Spinal cord (tissue), 10 donors: Measurements from ENCODE around the gene OTOG. TPM values are rescaled to one million over a fixed set of nuclear protein-coding genes. Genes with fewer than 3 reads are reported as not detected.

Source experiments
- DNase-seq, 6 donors: peaks; one replicate each; pipeline versions ENCODE4 v3.0.0 to v3.0.0-alpha.2; 2013 to 2015; ENCODE audit warnings: low spot score in 6 of 6, low read depth in 4 of 6
- H3K27ac ChIP-seq: one replicate; pipeline ENCODE4 v1.5.1; 2013; ENCODE audit warnings: low read depth, low read length, control low read depth
- H3K27me3 ChIP-seq: one replicate; pipeline ENCODE4 v1.6.1; 2013; ENCODE audit warnings: low read length; ENCODE audit not compliant: control insufficient read depth, insufficient read depth
- H3K36me3 ChIP-seq: one replicate; pipeline ENCODE4 v1.6.1; 2013; ENCODE audit warnings: low read length; ENCODE audit not compliant: control insufficient read depth, insufficient read depth
- H3K4me1 ChIP-seq: one replicate; pipeline ENCODE4 v1.6.1; 2013; ENCODE audit warnings: low read length; ENCODE audit not compliant: control insufficient read depth, insufficient read depth
- H3K4me3 ChIP-seq: one replicate; pipeline ENCODE4 v1.5.1; 2013; ENCODE audit warnings: low read depth, low read length, control low read depth
- H3K9me3 ChIP-seq: one replicate; pipeline ENCODE4 v1.6.1; 2013; ENCODE audit warnings: low read length; ENCODE audit not compliant: control insufficient read depth, insufficient read depth
- WGBS: methylation state at CpG from one replicate; pipeline ENCODE4 v1.1.5; 2013; ENCODE audit warnings: missing lambda C conversion rate; ENCODE audit not compliant: insufficient coverage; 5-methylcytosine and 5-hydroxymethylcytosine counted together
- polyA plus RNA-seq, 2 donors: library from polyadenylated mRNA; unstranded; fragments of 120-200 nt; gene quantifications; one replicate each; pipeline ENCODE4 v1.2.1, GENCODE V29; 2013; ENCODE audit not compliant: insufficient read length in 2 of 2
- total RNA-seq, 2 donors: library from RNA; depleted of rRNA in 1 of 2; stranded (reverse); fragments of 120-200 nt in 1 of 2; fragments of >200 nt in 1 of 2; gene quantifications; one replicate each; pipeline versions ENCODE4 v1.2.3 to v1.2.4, GENCODE V29; 2013 to 2014
- donor health status: healthy.

OTOG gene
- total and polyA plus RNA-seq, 4 donors, result under 0.01 to 1.3 (median 0.23) TPM; not detected in 1

DNA sequence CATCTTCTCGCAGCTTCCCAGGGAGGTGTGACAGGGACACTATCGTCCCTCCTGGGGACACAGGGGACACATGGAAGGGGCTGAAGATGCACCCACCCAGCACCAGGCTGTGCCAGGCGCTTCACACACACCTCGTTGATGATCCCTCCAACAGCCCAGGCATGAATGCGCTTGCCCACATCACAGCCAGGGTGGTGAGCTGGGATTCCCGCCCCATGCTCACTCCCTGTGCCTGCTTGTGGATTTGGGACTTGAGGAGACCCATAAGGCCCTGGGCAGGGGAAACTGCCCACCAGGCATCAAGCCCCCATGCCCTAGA is 57.8 kb downstream of the OTOG start:
- H3K9me3 ChIP-seq, result no peaks in the 10 kb centered on the region
- H3K27ac ChIP-seq, result no peak overlapping the region
- H3K4me3 ChIP-seq, result no peak overlapping the region
- WGBS, result 93% methylated on average over 5 of the region's 6 CpGs
- H3K36me3 ChIP-seq, result no peaks in the 10 kb centered on the region
- no peaks in the 10 kb centered on the region for H3K27me3 ChIP-seq
- H3K4me1 ChIP-seq, result peaks cover 3% of the 10 kb centered on the region
- DNase-seq, result no peak

DNA sequence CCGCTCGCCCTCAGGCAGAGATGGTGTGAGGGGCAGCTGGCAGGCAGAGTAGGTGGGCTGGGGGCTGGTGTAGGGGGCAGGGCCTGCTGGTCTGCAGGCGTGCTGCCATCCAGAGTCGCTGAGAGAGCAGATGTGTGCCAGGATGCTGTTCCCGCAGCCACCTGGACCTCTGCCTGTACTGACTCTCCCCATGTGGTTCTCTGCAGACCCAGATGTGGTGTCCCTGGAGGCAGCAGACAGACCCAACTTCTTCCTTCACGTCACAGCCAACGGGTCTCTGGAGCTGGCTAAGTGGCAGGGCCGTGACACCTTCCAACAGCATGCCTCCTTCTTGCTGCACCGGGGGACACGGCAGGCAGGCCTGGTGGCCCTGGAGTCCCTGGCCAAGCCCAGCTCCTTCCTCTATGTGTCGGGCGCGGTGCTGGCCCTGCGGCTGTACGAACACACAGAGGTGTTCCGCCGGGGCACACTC is 58.6 kb downstream of the OTOG start:
- Histone ChIP-seq H3K27ac (no peak overlapping the region), H3K27me3 (no peaks in the 10 kb centered on the region), H3K4me1 (peaks cover 3% of the 10 kb centered on the region), H3K36me3 (no peaks in the 10 kb centered on the region), H3K4me3 (no peak overlapping the region), H3K9me3 (no peaks in the 10 kb centered on the region)
- DNase-seq, result no peak
- WGBS, result 82% methylated on average over 16 of the region's 17 CpGs

DNA sequence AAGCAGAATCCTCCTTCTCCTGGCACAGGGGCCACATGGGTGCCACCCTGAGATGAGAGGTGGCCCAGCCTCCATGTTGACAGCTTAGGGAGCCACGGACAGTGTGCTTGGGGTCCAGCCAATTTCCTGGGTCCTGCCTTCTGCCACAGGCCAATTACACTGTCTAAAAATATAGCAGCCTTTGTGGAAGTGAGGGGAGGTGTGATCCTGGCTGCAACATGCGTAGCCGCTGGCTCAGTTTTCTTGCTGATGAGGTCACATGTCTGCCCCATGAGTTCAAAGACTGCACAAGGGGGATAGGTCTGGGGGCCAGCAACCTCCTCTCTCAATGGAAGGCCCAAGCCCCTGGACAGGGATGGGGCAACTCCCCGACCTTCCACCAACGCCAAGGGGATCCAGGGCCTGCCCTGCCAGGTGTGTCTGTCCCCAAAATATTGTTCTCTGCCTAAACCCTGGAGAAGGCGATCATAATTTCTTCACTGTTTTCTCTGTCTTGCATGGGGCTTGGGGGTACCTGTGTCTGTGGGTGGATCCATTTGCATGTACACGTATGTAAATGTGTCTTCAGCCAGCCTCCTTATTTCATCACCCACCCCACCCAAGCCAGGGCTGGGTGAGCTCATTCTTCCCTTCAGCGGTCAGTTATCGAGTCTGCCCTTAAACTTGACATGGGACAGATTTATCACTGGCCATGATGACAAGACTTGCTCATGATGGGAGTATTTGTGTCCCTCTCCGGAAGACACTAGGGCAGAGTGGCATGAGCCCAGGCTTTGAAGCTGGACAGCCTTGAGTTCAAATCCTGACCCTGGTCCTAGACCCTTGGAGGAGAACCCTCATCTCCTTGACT is 59.4 kb downstream of the OTOG start:
- Histone ChIP-seq H3K27ac (no peak overlapping the region), H3K36me3 (no peaks in the 10 kb centered on the region), H3K4me3 (no peak overlapping the region), H3K27me3 (no peaks in the 10 kb centered on the region), H3K9me3 (no peaks in the 10 kb centered on the region), H3K4me1 (peaks cover 3% of the 10 kb centered on the region)
- WGBS, result 75% methylated on average over 6 of the region's 10 CpGs
- no peak for DNase-seq

GRCh38 chr11:17607083-17607429 is 60.0 kb downstream of the OTOG start:
- Histone ChIP-seq H3K27ac (no peak overlapping the region), H3K9me3 (no peaks in the 10 kb centered on the region), H3K4me1 (peaks cover 3% of the 10 kb centered on the region), H3K27me3 (no peaks in the 10 kb centered on the region), H3K36me3 (no peaks in the 10 kb centered on the region), H3K4me3 (no peak overlapping the region)
- no peak for DNase-seq
- WGBS, result 91% methylated on average over 6 of the region's 6 CpGs

GRCh38 chr11:17607591-17608570 is 60.8 kb downstream of the OTOG start:
- H3K9me3 ChIP-seq, result no peaks in the 10 kb centered on the region
- no peak overlapping the region for H3K27ac ChIP-seq
- no peaks in the 10 kb centered on the region for H3K27me3 ChIP-seq
- 80% methylated on average over 18 of the region's 20 CpGs for WGBS
- H3K36me3 ChIP-seq, result no peaks in the 10 kb centered on the region
- no peak for DNase-seq
- peaks cover 3% of the 10 kb centered on the region for H3K4me1 ChIP-seq
- H3K4me3 ChIP-seq, result no peak overlapping the region

DNA sequence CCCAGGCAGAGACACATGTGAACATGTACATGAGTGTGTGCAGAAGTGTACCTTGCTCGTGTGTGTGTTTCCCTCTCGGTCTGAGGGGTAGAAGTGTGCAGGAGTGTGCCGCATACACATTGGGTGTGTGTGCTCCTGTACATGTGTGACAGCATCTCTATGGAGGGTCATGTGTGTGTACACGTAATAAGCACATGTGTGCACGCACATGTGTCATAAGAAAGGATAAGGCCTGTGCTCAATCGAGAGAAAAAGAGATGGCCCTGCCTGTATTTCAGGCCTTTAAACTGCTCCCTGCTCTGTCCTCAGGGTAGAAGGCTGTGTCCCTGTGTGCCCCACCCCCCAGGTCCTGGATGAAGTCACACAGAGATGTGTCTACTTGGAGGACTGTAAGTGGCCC is 61.8 kb downstream of the OTOG start:
- H3K9me3 ChIP-seq, result no peaks in the 10 kb centered on the region
- no peak overlapping the region for H3K27ac ChIP-seq
- H3K4me1 ChIP-seq, result peaks cover 3% of the 10 kb centered on the region
- no peak for DNase-seq
- no peak overlapping the region for H3K4me3 ChIP-seq
- H3K36me3 ChIP-seq, result no peaks in the 10 kb centered on the region
- WGBS, result 96% methylated on average over 6 of the region's 6 CpGs
- no peaks in the 10 kb centered on the region for H3K27me3 ChIP-seq

GRCh38 chr11:17609291-17610084 is 62.4 kb downstream of the OTOG start:
- 81% methylated on average over 12 of the region's 12 CpGs for WGBS
- no peaks in the 10 kb centered on the region for H3K36me3 ChIP-seq
- H3K27me3 ChIP-seq, result no peaks in the 10 kb centered on the region
- no peaks in the 10 kb centered on the region for H3K9me3 ChIP-seq
- DNase-seq, result no peak
- H3K4me3 ChIP-seq, result no peak overlapping the region
- peaks cover 3% of the 10 kb centered on the region for H3K4me1 ChIP-seq
- no peak overlapping the region for H3K27ac ChIP-seq

DNA sequence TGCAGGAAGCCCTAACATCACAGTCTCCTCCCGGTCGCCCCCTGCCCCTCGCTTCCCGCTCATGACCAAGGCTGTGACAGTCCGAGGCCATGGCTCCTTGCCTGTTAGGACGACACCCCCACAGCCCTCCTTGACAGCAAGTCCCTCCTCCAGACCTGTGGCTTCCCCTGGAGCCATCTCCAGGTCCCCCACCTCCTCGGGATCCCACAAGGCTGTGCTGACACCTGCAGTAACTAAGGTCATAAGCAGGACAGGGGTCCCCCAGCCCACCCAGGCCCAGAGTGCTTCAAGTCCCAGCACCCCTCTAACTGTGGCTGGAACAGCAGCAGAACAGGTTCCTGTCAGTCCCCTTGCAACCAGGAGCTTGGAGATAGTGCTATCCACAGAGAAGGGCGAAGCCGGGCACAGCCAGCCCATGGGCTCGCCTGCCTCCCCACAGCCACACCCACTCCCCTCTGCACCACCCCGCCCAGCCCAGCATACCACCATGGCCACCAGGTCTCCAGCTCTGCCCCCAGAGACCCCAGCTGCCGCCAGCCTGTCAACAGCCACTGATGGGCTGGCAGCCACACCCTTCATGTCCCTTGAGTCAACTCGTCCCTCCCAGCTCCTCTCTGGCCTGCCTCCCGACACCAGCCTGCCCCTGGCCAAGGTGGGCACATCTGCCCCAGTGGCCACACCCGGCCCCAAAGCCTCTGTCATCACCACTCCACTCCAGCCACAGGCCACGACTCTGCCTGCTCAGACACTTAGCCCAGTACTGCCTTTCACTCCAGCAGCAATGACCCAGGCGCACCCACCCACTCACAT is 63.2 kb downstream of the OTOG start:
- Histone ChIP-seq H3K4me1 (peaks cover 3% of the 10 kb centered on the region), H3K27ac (no peak overlapping the region), H3K36me3 (no peaks in the 10 kb centered on the region), H3K27me3 (no peaks in the 10 kb centered on the region), H3K9me3 (no peaks in the 10 kb centered on the region), H3K4me3 (no peak overlapping the region)
- no peak for DNase-seq
- 87% methylated on average over 17 of the region's 17 CpGs for WGBS

DNA sequence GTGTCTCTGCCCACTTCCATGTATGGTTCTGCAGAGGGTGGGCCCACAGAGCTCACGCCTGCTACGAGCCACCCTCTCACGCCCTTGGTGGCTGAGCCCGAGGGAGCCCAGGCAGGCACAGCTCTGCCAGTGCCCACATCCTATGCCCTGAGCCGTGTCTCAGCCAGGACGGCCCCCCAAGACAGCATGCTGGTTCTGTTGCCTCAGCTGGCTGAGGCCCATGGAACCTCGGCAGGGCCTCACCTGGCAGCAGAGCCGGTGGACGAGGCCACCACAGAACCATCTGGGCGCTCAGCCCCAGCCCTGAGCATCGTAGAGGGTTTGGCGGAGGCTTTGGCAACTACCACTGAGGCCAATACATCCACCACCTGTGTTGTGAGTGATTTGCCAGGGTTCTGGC is 64.0 kb downstream of the OTOG start:
- no peaks in the 10 kb centered on the region for H3K9me3 ChIP-seq
- H3K27ac ChIP-seq, result no peak overlapping the region
- H3K4me1 ChIP-seq, result no peaks in the 10 kb centered on the region
- no peak overlapping the region for H3K4me3 ChIP-seq
- H3K27me3 ChIP-seq, result no peaks in the 10 kb centered on the region
- 64% methylated on average over 10 of the region's 12 CpGs for WGBS
- no peaks in the 10 kb centered on the region for H3K36me3 ChIP-seq
- no peak for DNase-seq
